K562 (cell line): Measurements from ENCODE around the gene SH3BGRL3. TPM values are rescaled to one million over a fixed set of nuclear protein-coding genes. Genes with fewer than 3 reads are reported as not detected.
A peak's percentile ranks its signal among the peaks of the same experiment; 100 is the strongest.

ENCODE experiments used
- CCNT2 ChIP-seq: IDR thresholded peaks from 2 replicates; pipeline ENCODE4 v1.6.1; 2011; ENCODE audit warnings: borderline replicate concordance, low read depth, mild to moderate bottlenecking, moderate library complexity, mixed read lengths, low read length; ENCODE audit not compliant: insufficient read length; ENCODE audit errors: extremely low read depth
- CEBPB ChIP-seq: fragments of 450-650 bp; IDR thresholded peaks from 2 replicates; pipeline ENCODE4 v1.6.1; 2016; ENCODE audit warnings: missing genetic modification characterization, missing compliant biosample characterization
- ETV5 ChIP-seq: sonication (generic); formaldehyde crosslinking; IDR thresholded peaks from 2 replicates; pipeline ENCODE4 v1.4.0; 2020; ENCODE audit warnings: low read depth, mild to moderate bottlenecking, missing genetic modification reagents
- HDAC3 ChIP-seq: fragments of 450-650 bp; IDR thresholded peaks from 2 replicates; pipeline ENCODE4 v1.6.1; 2018; ENCODE audit warnings: borderline replicate concordance, mild to moderate bottlenecking, moderate library complexity; ENCODE audit not compliant: partially characterized antibody
- HMG20A ChIP-seq: fragments of 450-650 bp; formaldehyde crosslinking; conservative IDR thresholded peaks from 2 replicates; pipeline ENCODE4 v1.4.0; 2020; ENCODE audit warnings: mild to moderate bottlenecking, mixed read lengths
- JUNB ChIP-seq: fragments of 450-650 bp; formaldehyde crosslinking; conservative IDR thresholded peaks from 2 replicates; pipeline ENCODE4 v1.4.0; 2020; ENCODE audit warnings: mild to moderate bottlenecking
- KDM5B ChIP-seq: fragments of 200-600 bp; sonication (generic); IDR thresholded peaks from 2 replicates; pipeline ENCODE4 v1.6.1; 2012; ENCODE audit warnings: low read depth, mild to moderate bottlenecking, moderate library complexity, low read length, control low read depth, inconsistent platforms; ENCODE audit not compliant: insufficient replicate concordance
- MYNN ChIP-seq, 2 experiments: sonication (generic); formaldehyde crosslinking in 1 of 2; IDR thresholded peaks; 2 replicates each; pipeline versions ENCODE4 v1.5.0 to v1.6.1; 2016 to 2020; ENCODE audit warnings: antibody characterized with exemption in 1 of 2, missing genetic modification reagents in 1 of 2
- RBFOX2 ChIP-seq: fragments of 200-400 bp; formaldehyde crosslinking; IDR thresholded peaks from 2 replicates; pipeline ENCODE4 v1.6.1; 2017; ENCODE audit warnings: low read depth, mild to moderate bottlenecking, low read length, moderate library complexity
- RFX1 ChIP-seq: fragments of 450-650 bp; IDR thresholded peaks from 2 replicates; pipeline ENCODE4 v1.6.1; 2016; ENCODE audit warnings: mild to moderate bottlenecking, moderate library complexity
- RFX5 ChIP-seq: IDR thresholded peaks from 2 replicates; pipeline ENCODE4 v1.6.1; 2011; ENCODE audit warnings: low read depth, mild to moderate bottlenecking, improper control_type of control experiment, low read length
- RNF2 ChIP-seq: sonication (generic); IDR thresholded peaks from 2 replicates; pipeline ENCODE4 v1.6.1; 2016
- ZBTB1 ChIP-seq: sonication (generic); formaldehyde crosslinking; IDR thresholded peaks from 2 replicates; pipeline ENCODE4 v1.8.1; 2023; ENCODE audit warnings: missing genetic modification reagents, low read depth, mild to moderate bottlenecking, borderline replicate concordance
- ZNF175 ChIP-seq: fragments of 200-800 bp; sonication (Bioruptor generic); IDR thresholded peaks from 2 replicates; pipeline ENCODE4 v1.6.1; 2016; ENCODE audit warnings: low read depth, mild to moderate bottlenecking, missing genetic modification characterization, missing compliant biosample characterization
- polyA plus RNA-seq, 8 experiments: library from polyadenylated mRNA; depleted of rRNA in 4 of 8; stranded (reverse) in 5 of 8; unstranded in 3 of 8; fragments of >200 nt; fragmentation: Nextera tagmentation in 2 of 8; fragmentation: Illumina TruSeq in 1 of 8; extraction: Ambion mirVana in 2 of 8; extraction: Trizol in 1 of 8; gene quantifications; 2 replicates each; pipeline versions ENCODE4 v1.2.1 to v1.2.3, GENCODE V29; 2011 to 2014; ENCODE audit warnings: inconsistent platforms in 1 of 8, missing spikeins in 1 of 8
- total RNA-seq, 7 experiments: library from RNA; depleted of rRNA in 6 of 7; stranded (reverse); fragments of >200 nt in 6 of 7; fragmentation: Illumina TruSeq in 2 of 7; extraction: Trizol in 2 of 7; gene quantifications; 2 replicates each; pipeline versions ENCODE4 v1.2.1 to v1.2.3, GENCODE V29; 2011 to 2021; ENCODE audit warnings: low replicate concordance in 1 of 7
- TF ChIP-seq, protein P1 (sequence below): fragments of 450-650 bp; IDR thresholded peaks from 2 replicates; pipeline ENCODE4 v1.7.1; 2018; ENCODE audit warnings: mild to moderate bottlenecking, low read depth; ENCODE audit not compliant: partially characterized antibody
- TF ChIP-seq, protein P2 (sequence below), 2 experiments: fragments of 450-650 bp in 1 of 2; sonication (generic) in 1 of 2; formaldehyde crosslinking in 1 of 2; IDR thresholded peaks in 1 of 2; conservative IDR thresholded peaks in 1 of 2; 2 replicates each; pipeline versions ENCODE4 v1.6.1 to v1.8.1; 2016 to 2023; ENCODE audit warnings: mild to moderate bottlenecking in 2 of 2, moderate library complexity in 2 of 2, inconsistent platforms in 1 of 2, missing genetic modification reagents in 1 of 2
- TF ChIP-seq, protein P3 (sequence below): sonication (generic); formaldehyde crosslinking; IDR thresholded peaks from 2 replicates; pipeline ENCODE4 v1.8.1; 2022; ENCODE audit warnings: missing genetic modification reagents
- TF ChIP-seq, protein P4 (sequence below): fragments of 250-450 bp; sonication (Bioruptor Pico); IDR thresholded peaks from 2 replicates; pipeline ENCODE4 v1.4.0; 2020; ENCODE audit warnings: mild to moderate bottlenecking, moderate library complexity, borderline replicate concordance

The SH3BGRL3 gene
- total and polyA plus RNA-seq, 9 of the 15 experiments (the other 6 are each of a cell fraction or from before 2014, with no cell fraction given) = 30.3 to 140 (median 54.2) TPM

DNA sequence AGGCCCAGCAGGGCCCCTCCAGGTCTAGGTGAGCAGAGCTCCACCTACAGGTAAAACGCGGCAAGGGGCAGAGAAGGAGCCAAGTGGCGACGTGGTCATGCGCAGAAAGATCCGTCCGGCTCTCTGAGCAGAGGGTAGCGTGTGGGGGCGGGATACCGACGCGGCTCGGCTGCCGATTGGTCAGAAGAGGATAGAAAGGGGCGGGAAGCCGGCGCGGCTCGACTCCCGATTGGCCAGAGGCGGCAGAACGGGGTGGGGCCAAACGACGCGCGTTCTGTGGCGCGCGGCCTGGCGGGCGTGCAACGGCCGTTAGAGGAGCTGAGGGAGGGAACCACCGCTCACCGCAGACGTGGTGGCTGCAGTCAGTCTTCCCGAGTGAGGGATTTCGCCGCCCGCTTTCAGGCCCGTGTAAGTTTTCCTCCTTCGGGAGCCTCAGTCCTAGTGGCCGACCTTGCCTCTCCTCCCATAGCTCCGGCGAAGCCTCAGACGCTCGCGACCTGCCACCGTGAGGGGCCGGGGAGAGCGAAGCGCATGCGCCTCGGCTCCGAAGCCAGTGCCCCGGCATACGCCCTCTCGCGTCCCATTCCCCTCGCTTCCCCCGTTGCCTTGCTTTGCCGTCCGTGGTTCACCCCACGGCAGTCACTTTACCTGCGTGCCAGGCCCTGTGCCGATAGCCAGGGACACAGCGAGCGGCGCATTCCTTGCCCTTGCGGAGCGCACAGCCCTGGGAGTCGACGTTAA is 45.8 kb upstream of the SH3BGRL3 start, which contains the start of gene CEP85 (continued):
- TF ChIP-seq, protein P1, sequence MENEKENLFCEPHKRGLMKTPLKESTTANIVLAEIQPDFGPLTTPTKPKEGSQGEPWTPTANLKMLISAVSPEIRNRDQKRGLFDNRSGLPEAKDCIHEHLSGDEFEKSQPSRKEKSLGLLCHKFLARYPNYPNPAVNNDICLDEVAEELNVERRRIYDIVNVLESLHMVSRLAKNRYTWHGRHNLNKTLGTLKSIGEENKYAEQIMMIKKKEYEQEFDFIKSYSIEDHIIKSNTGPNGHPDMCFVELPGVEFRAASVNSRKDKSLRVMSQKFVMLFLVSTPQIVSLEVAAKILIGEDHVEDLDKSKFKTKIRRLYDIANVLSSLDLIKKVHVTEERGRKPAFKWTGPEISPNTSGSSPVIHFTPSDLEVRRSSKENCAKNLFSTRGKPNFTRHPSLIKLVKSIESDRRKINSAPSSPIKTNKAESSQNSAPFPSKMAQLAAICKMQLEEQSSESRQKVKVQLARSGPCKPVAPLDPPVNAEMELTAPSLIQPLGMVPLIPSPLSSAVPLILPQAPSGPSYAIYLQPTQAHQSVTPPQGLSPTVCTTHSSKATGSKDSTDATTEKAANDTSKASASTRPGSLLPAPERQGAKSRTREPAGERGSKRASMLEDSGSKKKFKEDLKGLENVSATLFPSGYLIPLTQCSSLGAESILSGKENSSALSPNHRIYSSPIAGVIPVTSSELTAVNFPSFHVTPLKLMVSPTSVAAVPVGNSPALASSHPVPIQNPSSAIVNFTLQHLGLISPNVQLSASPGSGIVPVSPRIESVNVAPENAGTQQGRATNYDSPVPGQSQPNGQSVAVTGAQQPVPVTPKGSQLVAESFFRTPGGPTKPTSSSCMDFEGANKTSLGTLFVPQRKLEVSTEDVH = peak; percentile 54
- TF ChIP-seq HMG20A (CRISPR knock-in tag) = peak; percentile 26; the same call in 1 of the 2 replicates
- peak; percentile 80 for TF ChIP-seq CCNT2
- TF ChIP-seq ETV5 = peak; percentile 52; the same call in 1 of the 2 replicates
- TF ChIP-seq ZBTB1 (CRISPR knock-in tag) = peak; percentile 85
- peak; percentile 89 for TF ChIP-seq RNF2
- TF ChIP-seq, protein P2, sequence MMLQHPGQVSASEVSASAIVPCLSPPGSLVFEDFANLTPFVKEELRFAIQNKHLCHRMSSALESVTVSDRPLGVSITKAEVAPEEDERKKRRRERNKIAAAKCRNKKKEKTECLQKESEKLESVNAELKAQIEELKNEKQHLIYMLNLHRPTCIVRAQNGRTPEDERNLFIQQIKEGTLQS (IDR thresholded peaks at IDR 0.05) = no peak
- TF ChIP-seq, protein P2 (CRISPR knock-in tag; conservative IDR thresholded peaks at IDR 0.05) = no peak; the same call in 1 of the 2 replicates
- no peak; the same call in 1 of the 2 replicates for TF ChIP-seq JUNB (CRISPR knock-in tag)
- TF ChIP-seq HDAC3 = no peak
- TF ChIP-seq RBFOX2 = peak; percentile 98
- TF ChIP-seq RFX5 = no peak; the same call in 1 of the 2 replicates
- peak; percentile 95 for TF ChIP-seq KDM5B
- TF ChIP-seq MYNN (IDR thresholded peaks at IDR 0.05) = 0 out of 2 replicates have a peak, but pooled peaks have one; percentile 1
- TF ChIP-seq MYNN (CRISPR knock-in tag; IDR thresholded peaks at IDR 0.05) = no peak
- TF ChIP-seq, protein P3, sequence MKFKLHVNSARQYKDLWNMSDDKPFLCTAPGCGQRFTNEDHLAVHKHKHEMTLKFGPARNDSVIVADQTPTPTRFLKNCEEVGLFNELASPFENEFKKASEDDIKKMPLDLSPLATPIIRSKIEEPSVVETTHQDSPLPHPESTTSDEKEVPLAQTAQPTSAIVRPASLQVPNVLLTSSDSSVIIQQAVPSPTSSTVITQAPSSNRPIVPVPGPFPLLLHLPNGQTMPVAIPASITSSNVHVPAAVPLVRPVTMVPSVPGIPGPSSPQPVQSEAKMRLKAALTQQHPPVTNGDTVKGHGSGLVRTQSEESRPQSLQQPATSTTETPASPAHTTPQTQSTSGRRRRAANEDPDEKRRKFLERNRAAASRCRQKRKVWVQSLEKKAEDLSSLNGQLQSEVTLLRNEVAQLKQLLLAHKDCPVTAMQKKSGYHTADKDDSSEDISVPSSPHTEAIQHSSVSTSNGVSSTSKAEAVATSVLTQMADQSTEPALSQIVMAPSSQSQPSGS (CRISPR knock-in tag) = no peak
- TF ChIP-seq CEBPB (tag) = no peak
- TF ChIP-seq, protein P4, sequence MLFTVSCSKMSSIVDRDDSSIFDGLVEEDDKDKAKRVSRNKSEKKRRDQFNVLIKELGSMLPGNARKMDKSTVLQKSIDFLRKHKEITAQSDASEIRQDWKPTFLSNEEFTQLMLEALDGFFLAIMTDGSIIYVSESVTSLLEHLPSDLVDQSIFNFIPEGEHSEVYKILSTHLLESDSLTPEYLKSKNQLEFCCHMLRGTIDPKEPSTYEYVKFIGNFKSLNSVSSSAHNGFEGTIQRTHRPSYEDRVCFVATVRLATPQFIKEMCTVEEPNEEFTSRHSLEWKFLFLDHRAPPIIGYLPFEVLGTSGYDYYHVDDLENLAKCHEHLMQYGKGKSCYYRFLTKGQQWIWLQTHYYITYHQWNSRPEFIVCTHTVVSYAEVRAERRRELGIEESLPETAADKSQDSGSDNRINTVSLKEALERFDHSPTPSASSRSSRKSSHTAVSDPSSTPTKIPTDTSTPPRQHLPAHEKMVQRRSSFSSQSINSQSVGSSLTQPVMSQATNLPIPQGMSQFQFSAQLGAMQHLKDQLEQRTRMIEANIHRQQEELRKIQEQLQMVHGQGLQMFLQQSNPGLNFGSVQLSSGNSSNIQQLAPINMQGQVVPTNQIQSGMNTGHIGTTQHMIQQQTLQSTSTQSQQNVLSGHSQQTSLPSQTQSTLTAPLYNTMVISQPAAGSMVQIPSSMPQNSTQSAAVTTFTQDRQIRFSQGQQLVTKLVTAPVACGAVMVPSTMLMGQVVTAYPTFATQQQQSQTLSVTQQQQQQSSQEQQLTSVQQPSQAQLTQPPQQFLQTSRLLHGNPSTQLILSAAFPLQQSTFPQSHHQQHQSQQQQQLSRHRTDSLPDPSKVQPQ = no peak
- TF ChIP-seq RFX1 = no peak
- TF ChIP-seq ZNF175 (CRISPR knock-in tag) = no peak
